Posterior vena cava (tissue), 2 donors: ENCODE data around the gene ATP13A4. TPM values are rescaled to one million over a fixed set of nuclear protein-coding genes. Genes with fewer than 3 reads are reported as not detected.

ENCODE experiments used
- DNase-seq: peaks from one replicate; pipeline ENCODE4 v3.0.0-alpha.2; 2020; ENCODE audit warnings: low spot score
- intact Hi-C, 2 donors: fragments of 100-400 bp; cut with DNase I; formaldehyde crosslinking; loops; one replicate each; pipeline versions ENCODE4 v1.14.1 to v1.14.2; 2022 to 2023
- total RNA-seq, 2 donors: library from RNA; stranded (reverse); fragmentation: NEBNext Ultra II Directional; extraction: Animal tissue kit (Norgen Biotek cat#: 25700); gene quantifications; one replicate each; pipeline ENCODE4 v1.2.1, GENCODE V29; 2021
- donor health status: DM: yes; HTN: yes; CAD: no.
- donor health status: DM: yes; HTN: yes; CAD: no.

The ATP13A4 gene
- total RNA-seq, 2 donors from 2014 or later: 0.14 to 0.33 TPM

DNA sequence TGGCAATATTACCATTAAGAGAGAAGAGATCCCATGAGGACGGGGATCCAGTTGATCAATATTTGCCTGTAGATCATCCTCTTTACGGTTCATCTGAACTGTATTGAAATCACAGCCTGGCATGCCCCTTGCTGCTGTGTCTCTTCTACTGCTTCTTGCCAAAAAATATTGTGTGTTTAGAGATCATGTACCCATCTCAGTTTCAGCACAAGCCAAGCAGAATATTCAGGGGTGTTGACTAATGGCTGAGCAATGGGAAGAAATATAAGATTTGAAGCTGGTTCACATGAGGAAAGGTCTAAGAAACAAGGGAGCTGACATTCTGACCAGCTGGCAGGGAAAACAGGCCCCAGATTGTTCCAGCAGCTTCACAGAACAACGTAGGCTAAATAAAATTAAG lies 197.4 kb downstream of the ATP13A4 start:
- intact Hi-C loops: no loop called here
- no peak for DNase-seq

DNA sequence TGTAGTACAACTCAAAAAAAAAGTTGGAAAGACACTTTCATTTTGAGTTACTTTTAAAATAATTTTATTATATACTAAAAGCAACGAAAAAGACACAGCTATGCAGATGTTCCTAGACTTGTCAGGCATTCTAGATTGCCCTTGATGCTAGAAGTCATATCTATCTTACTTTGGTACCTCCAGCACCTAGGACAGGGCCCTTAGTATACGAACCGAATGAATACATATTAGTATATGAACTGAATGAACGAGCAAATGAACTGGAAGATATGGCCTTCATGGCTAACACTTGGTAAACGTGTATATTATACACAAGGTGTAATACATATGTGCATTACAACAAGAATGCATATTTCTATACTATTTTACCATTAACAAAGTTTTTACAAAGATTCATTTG lies 200.3 kb downstream of the ATP13A4 start:
- intact Hi-C loops: no loop called here
- DNase-seq: no peak

Other genes with a start within 250 kb of the ATP13A4 start
- gene ATP13A5, start 176.1 kb downstream of the ATP13A4 start, total RNA-seq: not detected
- 10 to 100 TPM; 54.8 to 65.3 TPM for gene OPA1, start 38.3 kb upstream of the ATP13A4 start, total RNA-seq